ENCODE data around the gene DNAJA3.

Gene DNAJA3

DNA sequence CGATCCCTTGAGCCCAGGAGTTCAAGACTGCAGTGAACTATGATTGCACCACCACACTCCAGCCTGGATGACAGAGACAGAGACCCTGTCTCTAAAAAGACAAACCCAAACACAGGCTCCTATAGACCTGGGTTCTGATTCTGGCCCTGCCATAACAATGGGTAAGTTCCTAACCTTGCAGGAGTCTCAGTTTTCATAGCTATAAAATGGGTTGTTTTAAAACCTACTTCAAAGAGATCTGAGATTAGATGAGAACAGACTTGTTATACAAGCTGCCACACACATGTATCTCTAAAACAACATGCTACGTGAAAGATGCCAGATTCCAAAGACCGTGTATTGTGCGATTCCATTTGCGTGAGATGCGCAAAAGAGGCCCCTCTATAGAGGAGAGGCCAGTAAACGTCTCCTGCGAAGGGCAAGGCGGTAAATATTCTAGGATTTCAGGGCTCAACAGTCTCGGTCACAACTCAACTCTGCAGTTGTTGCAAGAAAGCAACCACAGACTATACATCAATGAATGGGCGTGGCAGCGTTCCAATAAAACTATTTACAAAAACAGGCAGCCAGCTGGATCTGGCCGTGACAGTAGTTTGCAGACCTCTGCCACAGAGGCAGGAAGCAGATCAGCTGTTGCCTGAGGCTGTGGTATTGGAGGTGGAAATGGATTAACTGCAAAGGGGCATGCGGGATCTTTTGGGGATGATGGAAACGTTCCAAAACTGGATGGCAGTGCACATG, 15.2 kb upstream of the DNAJA3 start:
- TF ChIP-seq LEF1 (IDR thresholded peaks at IDR 0.05; ENCODE audit: borderline replicate concordance) (no peak), SP1 (IDR thresholded peaks at IDR 0.05) (no peak), SUZ12 (IDR thresholded peaks at IDR 0.05) (no peak), ZNF384 (IDR thresholded peaks at IDR 0.05) (no peak), L3MBTL2 (conservative IDR thresholded peaks at IDR 0.05) (no peak), FOXK2 (IDR thresholded peaks at IDR 0.05) (no peak), HDGF (IDR thresholded peaks at IDR 0.05; ENCODE audit: borderline replicate concordance) (no peak), FOXA1 (IDR thresholded peaks at IDR 0.05) (no peak), CTBP1 (IDR thresholded peaks at IDR 0.05; ENCODE audit: borderline replicate concordance) (no peak), ARNT (IDR thresholded peaks at IDR 0.05) (no peak), ELF4 (IDR thresholded peaks at IDR 0.05) (no peak), TARDBP (IDR thresholded peaks at IDR 0.05) (no peak), FOXM1 (IDR thresholded peaks at IDR 0.05; ENCODE audit: borderline replicate concordance) (no peak), BHLHE40 (IDR thresholded peaks at IDR 0.05; ENCODE audit: borderline replicate concordance) (no peak)
- TF ChIP-seq, protein P1, sequence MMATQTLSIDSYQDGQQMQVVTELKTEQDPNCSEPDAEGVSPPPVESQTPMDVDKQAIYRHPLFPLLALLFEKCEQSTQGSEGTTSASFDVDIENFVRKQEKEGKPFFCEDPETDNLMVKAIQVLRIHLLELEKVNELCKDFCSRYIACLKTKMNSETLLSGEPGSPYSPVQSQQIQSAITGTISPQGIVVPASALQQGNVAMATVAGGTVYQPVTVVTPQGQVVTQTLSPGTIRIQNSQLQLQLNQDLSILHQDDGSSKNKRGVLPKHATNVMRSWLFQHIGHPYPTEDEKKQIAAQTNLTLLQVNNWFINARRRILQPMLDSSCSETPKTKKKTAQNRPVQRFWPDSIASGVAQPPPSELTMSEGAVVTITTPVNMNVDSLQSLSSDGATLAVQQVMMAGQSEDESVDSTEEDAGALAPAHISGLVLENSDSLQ (IDR thresholded peaks at IDR 0.05): no peak
- no peak for DNase-seq (ENCODE audit: extremely low spot score)
- CTCF ChIA-PET: no interaction called here
- POLR2A ChIA-PET: no interaction called here

DNA sequence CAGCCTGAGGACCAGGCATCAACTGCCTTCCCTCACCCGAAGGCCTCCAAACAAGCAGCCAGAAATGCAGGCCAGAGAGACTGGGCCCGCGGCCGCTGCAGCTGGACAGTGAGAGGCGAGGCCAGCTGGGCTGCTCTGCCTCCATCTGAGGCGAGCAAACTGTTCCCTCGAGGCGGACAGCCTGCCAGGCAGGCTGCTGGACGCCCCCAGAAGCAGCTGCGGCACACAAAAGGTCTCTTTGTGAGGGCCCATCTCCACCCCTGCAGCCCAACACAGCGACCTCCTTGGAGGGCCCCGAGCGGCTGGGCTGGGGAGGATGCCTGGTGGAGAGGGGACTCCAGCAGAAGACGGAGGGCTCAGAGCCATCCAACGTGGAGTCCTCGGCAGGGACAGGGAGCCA, 14.0 kb upstream of the DNAJA3 start:
- ChIA-PET CTCF (interaction anchor here (2.3 kb wide), 1 partner anchor 9 kb away, joined by 8 read pairs; no protein-coding TSS in a partner anchor), POLR2A (no interaction called here)
- no peak for DNase-seq (ENCODE audit: extremely low spot score)
- TF ChIP-seq SP1 (IDR thresholded peaks at IDR 0.05): no peak
- TF ChIP-seq LEF1 (IDR thresholded peaks at IDR 0.05; ENCODE audit: borderline replicate concordance): no peak
- no peak for TF ChIP-seq FOXK2 (IDR thresholded peaks at IDR 0.05)
- TF ChIP-seq ELF4 (IDR thresholded peaks at IDR 0.05): no peak
- TF ChIP-seq BHLHE40 (IDR thresholded peaks at IDR 0.05; ENCODE audit: borderline replicate concordance): no peak
- TF ChIP-seq L3MBTL2 (conservative IDR thresholded peaks at IDR 0.05): no peak
- no peak for TF ChIP-seq FOXM1 (IDR thresholded peaks at IDR 0.05; ENCODE audit: borderline replicate concordance)
- no peak for TF ChIP-seq ZNF384 (IDR thresholded peaks at IDR 0.05)
- no peak for TF ChIP-seq SUZ12 (IDR thresholded peaks at IDR 0.05)
- no peak for TF ChIP-seq NFRKB (IDR thresholded peaks at IDR 0.05)

- no peak for TF ChIP-seq SUZ12 (IDR thresholded peaks at IDR 0.05)
- POLR2A ChIA-PET: no interaction called here
- no peak for DNase-seq (ENCODE audit: extremely low spot score)
- CTCF ChIA-PET: interaction anchor here (2.3 kb wide), 1 partner anchor 10 kb away, joined by 8 read pairs; no protein-coding TSS in a partner anchor
These were observed 13.5 kb upstream of the DNAJA3 start for GRCh38 chr16:4412159-4412558.

GRCh38 chr16:4412854-4413253, 12.8 kb upstream of the DNAJA3 start:
- CTCF ChIA-PET: interaction anchor here (0.6 to 2.3 kb wide), 2 partner anchors 10 to 206 kb away, joined by 3 to 8 read pairs; no protein-coding TSS in a partner anchor
- TF ChIP-seq ZNF384 (IDR thresholded peaks at IDR 0.05) (no peak), FOXA1 (IDR thresholded peaks at IDR 0.05) (no peak), HDGF (IDR thresholded peaks at IDR 0.05; ENCODE audit: borderline replicate concordance) (no peak), FOXK2 (IDR thresholded peaks at IDR 0.05) (no peak), FOXM1 (IDR thresholded peaks at IDR 0.05; ENCODE audit: borderline replicate concordance) (no peak), ARNT (IDR thresholded peaks at IDR 0.05) (no peak), NFRKB (IDR thresholded peaks at IDR 0.05) (no peak), L3MBTL2 (conservative IDR thresholded peaks at IDR 0.05) (no peak), TARDBP (IDR thresholded peaks at IDR 0.05) (no peak), BHLHE40 (IDR thresholded peaks at IDR 0.05; ENCODE audit: borderline replicate concordance) (no peak), LEF1 (IDR thresholded peaks at IDR 0.05; ENCODE audit: borderline replicate concordance) (no peak), SUZ12 (IDR thresholded peaks at IDR 0.05) (no peak), ELF4 (IDR thresholded peaks at IDR 0.05) (no peak), SP1 (IDR thresholded peaks at IDR 0.05) (no peak)
- TF ChIP-seq, protein P1 (IDR thresholded peaks at IDR 0.05): no peak
- DNase-seq (ENCODE audit: extremely low spot score): no peak
- POLR2A ChIA-PET: no interaction called here

DNA sequence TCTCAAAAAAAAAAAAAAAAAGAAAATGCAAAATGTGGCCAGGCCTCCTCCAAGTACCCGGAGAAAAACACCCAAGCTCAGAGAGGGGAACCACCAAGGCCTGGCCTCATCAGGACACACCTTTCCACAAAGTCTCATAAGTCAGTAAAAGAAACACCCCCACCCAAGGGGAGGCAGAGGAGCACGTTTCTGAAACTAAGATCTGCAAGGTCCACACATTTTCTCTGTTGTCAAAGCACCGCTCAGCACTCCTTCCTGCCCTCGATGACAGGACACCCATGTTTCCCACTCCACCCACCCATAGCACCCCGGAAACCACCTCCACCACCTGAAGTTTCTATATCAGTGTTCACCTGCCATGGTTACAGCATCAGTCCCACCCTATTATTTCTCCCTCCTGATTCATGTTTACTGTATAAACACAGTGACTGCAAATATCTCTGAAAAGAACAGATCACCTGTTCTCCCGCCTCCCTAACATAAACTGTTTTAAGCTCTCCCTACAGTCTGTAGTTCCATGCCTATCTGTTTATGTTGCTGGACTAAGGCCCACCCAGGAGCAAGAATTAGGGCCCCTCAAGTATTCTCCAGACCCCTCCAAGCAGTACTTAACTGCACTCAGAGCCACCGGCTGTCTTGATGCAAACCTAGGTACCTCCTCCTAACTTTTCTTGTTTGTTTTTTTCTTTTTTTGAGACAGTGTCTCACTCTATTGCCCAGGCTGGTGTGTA, 11.3 kb upstream of the DNAJA3 start:
- TF ChIP-seq FOXK2 (IDR thresholded peaks at IDR 0.05): no peak
- no peak for TF ChIP-seq ARNT (IDR thresholded peaks at IDR 0.05)
- no peak for TF ChIP-seq ELF4 (IDR thresholded peaks at IDR 0.05)
- TF ChIP-seq BHLHE40 (IDR thresholded peaks at IDR 0.05; ENCODE audit: borderline replicate concordance): no peak
- no peak for TF ChIP-seq FOXA1 (IDR thresholded peaks at IDR 0.05)
- no peak for TF ChIP-seq L3MBTL2 (conservative IDR thresholded peaks at IDR 0.05)
- TF ChIP-seq TARDBP (IDR thresholded peaks at IDR 0.05): no peak
- ChIA-PET CTCF (interaction anchor here (0.8 to 5.8 kb wide), 2 partner anchors 11 to 44 kb away, joined by 3 to 54 read pairs; no protein-coding TSS in a partner anchor), POLR2A (interaction anchor here (1.2 to 1.6 kb wide), 2 partner anchors 11 to 12 kb away, joined by 3 to 5 read pairs; no protein-coding TSS in a partner anchor)
- no peak for DNase-seq (ENCODE audit: extremely low spot score)

DNA sequence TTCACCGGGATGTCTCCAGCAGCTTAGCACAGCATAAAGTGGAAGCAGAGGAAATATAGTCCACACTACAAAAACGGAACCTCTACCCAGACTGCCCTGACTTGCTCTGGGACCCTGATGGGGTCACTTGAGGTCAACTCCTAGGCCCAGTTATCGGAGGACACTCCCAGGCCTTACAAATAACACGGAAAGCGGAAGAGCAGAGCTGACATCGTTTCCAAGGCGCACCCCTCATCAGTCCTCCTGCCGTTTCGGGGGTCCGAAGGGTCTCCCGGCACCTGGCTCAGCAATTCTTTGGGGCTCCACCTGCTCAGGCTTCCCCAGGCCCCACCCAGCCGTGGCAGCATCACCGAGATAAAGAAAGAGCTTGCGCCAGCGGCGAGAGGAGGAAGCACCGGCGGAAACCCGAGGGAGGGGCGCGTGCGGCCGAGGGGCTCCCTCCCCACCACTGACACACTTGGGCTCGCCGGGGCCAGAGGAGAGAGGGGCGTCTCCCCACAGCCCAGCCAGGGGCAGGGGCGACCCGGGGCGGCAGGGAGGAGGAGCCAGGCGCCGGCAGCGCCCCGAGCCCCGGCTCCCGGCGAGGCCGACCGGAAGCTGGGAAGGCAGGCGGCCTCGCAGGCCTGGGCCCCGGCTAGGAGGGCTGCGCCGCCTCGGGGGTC, 10.0 kb upstream of the DNAJA3 start:
- CTCF ChIA-PET: interaction anchor here (0.5 to 5.8 kb wide), 2 partner anchors 12 to 62 kb away, joined by 3 to 54 read pairs; no protein-coding TSS in a partner anchor
- POLR2A ChIA-PET: interaction anchor here (1.0 to 1.7 kb wide), 5 partner anchors 9 to 64 kb away, joined by 3 to 5 read pairs (median 4); partner anchors contain the start of gene PAM16
- TF ChIP-seq TARDBP (IDR thresholded peaks at IDR 0.05) (no peak), LEF1 (IDR thresholded peaks at IDR 0.05; ENCODE audit: borderline replicate concordance) (no peak), ELF4 (IDR thresholded peaks at IDR 0.05) (no peak), ZNF384 (IDR thresholded peaks at IDR 0.05) (no peak), SP1 (IDR thresholded peaks at IDR 0.05) (no peak), FOXA1 (IDR thresholded peaks at IDR 0.05) (no peak)
- TF ChIP-seq, protein P1 (IDR thresholded peaks at IDR 0.05): no peak
- DNase-seq (ENCODE audit: extremely low spot score): peak; percentile 37
